ENCODE measurements around the gene FAAP20. TPM values are rescaled to one million over a fixed set of nuclear protein-coding genes. Genes with fewer than 3 reads are reported as not detected.

FAAP20 gene
- total and polyA plus RNA-seq, 9 of the 15 experiments (the other 6 are each of a cell fraction or from before 2014, with no cell fraction given): 0.58 to 143 (median 9.9) TPM

DNA sequence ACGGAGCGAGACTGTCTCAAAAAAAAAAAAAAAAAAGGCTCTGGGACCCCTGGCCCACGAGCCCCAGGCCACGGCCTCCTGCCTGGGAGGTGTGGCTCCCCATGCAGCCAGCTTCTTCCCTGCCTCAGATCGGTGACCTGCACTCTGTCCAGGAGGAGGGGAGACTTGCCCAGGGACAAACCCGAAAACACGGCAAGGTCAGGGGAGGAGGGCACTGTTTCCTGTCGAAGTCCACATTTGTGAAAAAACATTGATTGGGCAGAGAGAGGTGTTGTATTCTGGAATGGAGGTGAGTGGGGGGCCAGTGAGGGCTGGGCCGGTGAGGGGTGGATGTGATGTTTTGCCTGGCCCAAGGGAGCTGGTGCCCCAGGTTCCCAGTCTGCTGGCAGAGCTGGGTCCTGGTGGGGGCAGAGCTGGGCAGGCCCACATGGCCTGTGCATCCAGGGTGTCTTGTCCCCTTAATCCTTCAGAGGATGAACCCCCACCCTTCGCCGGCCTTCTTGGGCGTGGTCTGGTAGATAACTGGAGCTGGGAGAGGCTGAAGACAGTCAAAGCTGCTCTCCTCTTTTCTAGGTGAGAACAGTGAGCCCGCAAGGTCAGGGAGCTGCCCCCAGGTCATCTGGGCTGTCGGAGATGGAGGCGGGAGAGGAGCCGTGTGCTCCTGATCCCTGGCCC lies 12.4 kb upstream of the FAAP20 start (continued):
- peak; percentile 54 for TF ChIP-seq RBBP5 (IDR thresholded peaks at IDR 0.05; ENCODE audit: borderline replicate concordance, insufficient read depth, low read length, poor library complexity, severe bottlenecking)

DNA sequence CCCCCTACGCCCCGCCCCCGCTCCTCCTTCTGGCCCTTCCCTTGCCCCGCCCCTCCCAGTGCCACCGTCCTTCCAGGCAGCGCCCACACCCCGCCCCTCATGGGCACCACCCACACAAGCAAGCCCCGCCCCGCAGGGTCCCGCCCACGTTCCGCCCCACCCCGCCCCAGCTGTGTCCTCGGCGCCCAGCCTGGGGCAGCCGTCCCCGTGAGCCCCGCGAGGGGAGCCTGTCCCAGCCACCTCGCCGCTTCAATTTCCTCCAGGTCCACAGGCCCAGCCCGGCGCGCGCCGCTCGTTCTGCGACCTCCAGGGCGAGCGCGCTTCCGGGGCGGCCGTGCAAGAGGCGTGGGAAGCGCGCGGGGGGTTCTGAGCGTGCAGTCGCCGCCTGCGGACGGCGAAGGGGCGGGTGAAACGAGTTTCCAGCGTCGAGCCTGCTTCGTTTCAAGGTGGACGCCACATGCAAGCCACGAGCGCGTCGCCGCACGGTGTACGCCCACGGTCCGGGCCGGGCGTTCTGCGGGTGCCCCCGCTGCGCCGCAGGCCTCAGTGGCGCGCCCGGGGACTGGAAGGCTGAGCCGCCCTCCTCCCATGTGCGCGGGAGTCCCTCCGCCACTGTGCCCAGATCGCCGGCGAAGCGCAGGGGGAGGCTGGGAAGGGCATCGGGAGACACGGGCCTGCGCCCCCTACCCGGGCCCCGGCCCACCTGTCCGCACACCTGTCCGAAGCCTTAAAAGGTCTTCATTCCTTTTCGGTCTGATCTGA lies 10.8 kb upstream of the FAAP20 start:
- no peaks in the 10 kb centered on the region for H3K9me3 ChIP-seq (replicated peaks; ENCODE audit: control insufficient read depth, insufficient read depth, low read depth, low read length)
- H3K27me3 ChIP-seq (ENCODE audit: control insufficient read depth in 2 of 2, insufficient read depth in 2 of 2, low read length in 2 of 2): no peaks in the 10 kb centered on the region
- ChIA-PET POLR2A (interaction anchor here (0.7 to 1.2 kb wide), 5 partner anchors 11 to 51 kb away, joined by 3 to 6 read pairs (median 3); partner anchors contain the start of gene FAAP20), CTCF (ENCODE audit: low intra/inter-chr PET ratio) (no interaction called here)
- ATAC-seq: peak; percentile 87
- peak overlapping the region; percentile 36 to 89; a peak in 3 of 4 replicates for H3K9ac ChIP-seq (ENCODE audit: insufficient read depth in 1 of 2, low read depth in 2 of 2, low read length in 2 of 2)
- H4K20me1 ChIP-seq (replicated peaks; ENCODE audit: control insufficient read depth, insufficient read depth, low read length): no peaks in the 10 kb centered on the region
- DNase-seq (ENCODE audit: extremely low read depth in 1 of 4, low spot score in 3 of 4): peak in 1 of 4 experiments; percentile 95
- in situ Hi-C loops (cut with MboI) (no loop called here), intact Hi-C loops (cut with micrococcal nuclease) (loop anchor here (2.0 kb wide), 1 partner anchor 21 kb away; no protein-coding TSS in a partner anchor)
- peak overlapping the region; percentile 78 for H3K27ac ChIP-seq (ENCODE audit: extremely low read depth, low read depth, low read length)
- H3K9me1 ChIP-seq (ENCODE audit: control insufficient read depth, insufficient read depth, low read length): no peaks in the 10 kb centered on the region
- BruUV-seq (replicated peaks): no TSS peak
- peak overlapping the region; percentile 81 for H2AFZ ChIP-seq (ENCODE audit: low read depth, low read length)
- H3K4me1 ChIP-seq (replicated peaks in 1 of 2; ENCODE audit: control insufficient read depth in 2 of 2, insufficient read depth in 2 of 2, low read length in 2 of 2): peaks cover 34 to 84% of the 10 kb centered on the region in 2 experiments
- peak overlapping the region; percentile 70 for H3K4me2 ChIP-seq (ENCODE audit: insufficient read depth, low read length)
- peaks cover 8% of the 10 kb centered on the region; the same call in 2 of the 3 replicates for H3K79me2 ChIP-seq (ENCODE audit: control insufficient read depth, insufficient read depth, low read length)
- H3K36me3 ChIP-seq (ENCODE audit: control insufficient read depth, insufficient read depth, low read length): no peaks in the 10 kb centered on the region
- H3K4me3 ChIP-seq: peak overlapping the region; percentile 45
- peak; percentile 60 for FAIRE-seq
- WGBS (ENCODE audit: insufficient coverage, low coverage, missing lambda C conversion rate): 23% methylated on average over 67 of the region's 84 CpGs
- TF ChIP-seq MBD1 (CRISPR knock-in tag; IDR thresholded peaks at IDR 0.05): peak; percentile 94; the same call in 1 of the 2 replicates
- TF ChIP-seq ZNF644 (tag; IDR thresholded peaks at IDR 0.05; ENCODE audit: low read depth): no peak
- TF ChIP-seq ZNF785 (CRISPR knock-in tag; IDR thresholded peaks at IDR 0.05): no peak
- TF ChIP-seq MCM5 (IDR thresholded peaks at IDR 0.05; ENCODE audit: low read depth): no peak
- peak; percentile 93 for TF ChIP-seq E2F5 (CRISPR knock-in tag; IDR thresholded peaks at IDR 0.05)
- TF ChIP-seq MAX (CRISPR knock-in tag; IDR thresholded peaks at IDR 0.05): peak; percentile 95
- TF ChIP-seq, protein P1, sequence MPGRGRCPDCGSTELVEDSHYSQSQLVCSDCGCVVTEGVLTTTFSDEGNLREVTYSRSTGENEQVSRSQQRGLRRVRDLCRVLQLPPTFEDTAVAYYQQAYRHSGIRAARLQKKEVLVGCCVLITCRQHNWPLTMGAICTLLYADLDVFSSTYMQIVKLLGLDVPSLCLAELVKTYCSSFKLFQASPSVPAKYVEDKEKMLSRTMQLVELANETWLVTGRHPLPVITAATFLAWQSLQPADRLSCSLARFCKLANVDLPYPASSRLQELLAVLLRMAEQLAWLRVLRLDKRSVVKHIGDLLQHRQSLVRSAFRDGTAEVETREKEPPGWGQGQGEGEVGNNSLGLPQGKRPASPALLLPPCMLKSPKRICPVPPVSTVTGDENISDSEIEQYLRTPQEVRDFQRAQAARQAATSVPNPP (IDR thresholded peaks at IDR 0.05; ENCODE audit: borderline replicate concordance, insufficient read depth, insufficient read length): no peak
- TF ChIP-seq, protein P2, sequence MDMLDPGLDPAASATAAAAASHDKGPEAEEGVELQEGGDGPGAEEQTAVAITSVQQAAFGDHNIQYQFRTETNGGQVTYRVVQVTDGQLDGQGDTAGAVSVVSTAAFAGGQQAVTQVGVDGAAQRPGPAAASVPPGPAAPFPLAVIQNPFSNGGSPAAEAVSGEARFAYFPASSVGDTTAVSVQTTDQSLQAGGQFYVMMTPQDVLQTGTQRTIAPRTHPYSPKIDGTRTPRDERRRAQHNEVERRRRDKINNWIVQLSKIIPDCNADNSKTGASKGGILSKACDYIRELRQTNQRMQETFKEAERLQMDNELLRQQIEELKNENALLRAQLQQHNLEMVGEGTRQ (CRISPR knock-in tag; IDR thresholded peaks at IDR 0.05): no peak
- no peak for TF ChIP-seq CAMTA2 (CRISPR knock-in tag; conservative IDR thresholded peaks at IDR 0.05)
- peak; percentile 60 to 70 for TF ChIP-seq NRF1 (conservative IDR thresholded peaks at IDR 0.05 in 1 of 2, IDR thresholded peaks at IDR 0.05 in 1 of 2)
